HT1080 (cell line): ENCODE results near the gene NFIB. TPM values are rescaled to one million over a fixed set of nuclear protein-coding genes. Genes with fewer than 3 reads are reported as not detected.
A peak's percentile ranks its signal among the peaks of the same experiment; 100 is the strongest.

ENCODE experiments used
- DNase-seq: peaks from one replicate; pipeline ENCODE4 v3.0.0-alpha.2; 2015; ENCODE audit warnings: low read depth
- total RNA-seq: library from RNA; depleted of rRNA; stranded (reverse); fragments of >200 nt; shearing (Covaris generic); gene quantifications from 2 replicates; pipeline ENCODE4 v1.2.3, GENCODE V29; 2014

The NFIB gene
- total RNA-seq, 1 experiment from 2014 or later = 10.9 TPM

- no peak for DNase-seq
Observed at GRCh38 chr9:14281136-14281795, 32.7 kb downstream of the NFIB start.

GRCh38 chr9:14279671-14280070 lies 34.3 kb downstream of the NFIB start:
- DNase-seq = no peak

GRCh38 chr9:14278291-14278721 lies 35.6 kb downstream of the NFIB start:
- peak; percentile 36 for DNase-seq

- DNase-seq = no peak
Observed at GRCh38 chr9:14277761-14278160, 36.2 kb downstream of the NFIB start.

- DNase-seq = peak; percentile 13
Observed at GRCh38 chr9:14277244-14277643, 36.7 kb downstream of the NFIB start.

- DNase-seq = no peak
Observed at GRCh38 chr9:14275331-14275730, 38.6 kb downstream of the NFIB start.

GRCh38 chr9:14273696-14274121 lies 40.2 kb downstream of the NFIB start:
- no peak for DNase-seq

- DNase-seq = no peak
Observed at GRCh38 chr9:14272927-14273528, 40.9 kb downstream of the NFIB start.

- DNase-seq = peak; percentile 54
Observed at GRCh38 chr9:14271093-14271673, 42.8 kb downstream of the NFIB start.

GRCh38 chr9:14270358-14271092 lies 43.4 kb downstream of the NFIB start:
- no peak for DNase-seq

GRCh38 chr9:14269916-14270315 lies 44.0 kb downstream of the NFIB start:
- DNase-seq = no peak

- DNase-seq = no peak
Observed at GRCh38 chr9:14263707-14264483, 50.0 kb downstream of the NFIB start.

- DNase-seq = no peak
Observed at GRCh38 chr9:14262827-14263226, 51.1 kb downstream of the NFIB start.

- DNase-seq = no peak
Observed at GRCh38 chr9:14261616-14262015, 52.3 kb downstream of the NFIB start.

GRCh38 chr9:14260101-14260500 lies 53.8 kb downstream of the NFIB start:
- no peak for DNase-seq

- DNase-seq = no peak
Observed at GRCh38 chr9:14258660-14259239, 55.2 kb downstream of the NFIB start.

GRCh38 chr9:14258156-14258555 lies 55.8 kb downstream of the NFIB start:
- no peak for DNase-seq

- DNase-seq = no peak
Observed at GRCh38 chr9:14256588-14256987, 57.4 kb downstream of the NFIB start.

GRCh38 chr9:14251154-14252071 lies 62.5 kb downstream of the NFIB start:
- peak; percentile 82 for DNase-seq

GRCh38 chr9:14250794-14251153 lies 63.2 kb downstream of the NFIB start:
- DNase-seq = no peak
